Urinary bladder (tissue), 4 donors: ENCODE data around the gene SORCS2. TPM values are rescaled to one million over a fixed set of nuclear protein-coding genes. Genes with fewer than 3 reads are reported as not detected.

ENCODE experiments used
- DNase-seq: peaks from one replicate; pipeline ENCODE4 v3.0.0-alpha.2; 2015; ENCODE audit errors: extremely low spot score
- H3K27ac ChIP-seq: one replicate; pipeline ENCODE4 v1.5.1; 2013; ENCODE audit warnings: low read depth, mild to moderate bottlenecking, moderate library complexity
- H3K36me3 ChIP-seq: one replicate; pipeline ENCODE4 v1.6.1; 2013; ENCODE audit warnings: mild to moderate bottlenecking, moderate library complexity; ENCODE audit not compliant: insufficient read depth
- H3K4me1 ChIP-seq: one replicate; pipeline ENCODE4 v1.6.1; 2013; ENCODE audit warnings: mild to moderate bottlenecking, moderate library complexity; ENCODE audit not compliant: insufficient read depth
- H3K4me3 ChIP-seq: one replicate; pipeline ENCODE4 v1.5.1; 2013; ENCODE audit warnings: low read depth, low read length
- WGBS: extraction: QIAGEN DNeasy Blood & Tissue Kit; methylation state at CpG from one replicate; pipeline ENCODE4 v1.1.7; 2013; 5-methylcytosine and 5-hydroxymethylcytosine counted together
- polyA plus RNA-seq: library from polyadenylated mRNA; stranded (reverse); fragments of 200-250 nt; gene quantifications from one replicate; pipeline ENCODE4 v1.2.3, GENCODE V29; 2013
- total RNA-seq: library from RNA; depleted of rRNA; stranded (reverse); fragments of >200 nt; gene quantifications from one replicate; pipeline ENCODE4 v1.2.3, GENCODE V29; 2014
- donor health status: healthy with polysubstance abuse.
- donor health status: healthy.

SORCS2 gene
- total and polyA plus RNA-seq, 2 donors: 5.3 to 10.8 TPM

DNA sequence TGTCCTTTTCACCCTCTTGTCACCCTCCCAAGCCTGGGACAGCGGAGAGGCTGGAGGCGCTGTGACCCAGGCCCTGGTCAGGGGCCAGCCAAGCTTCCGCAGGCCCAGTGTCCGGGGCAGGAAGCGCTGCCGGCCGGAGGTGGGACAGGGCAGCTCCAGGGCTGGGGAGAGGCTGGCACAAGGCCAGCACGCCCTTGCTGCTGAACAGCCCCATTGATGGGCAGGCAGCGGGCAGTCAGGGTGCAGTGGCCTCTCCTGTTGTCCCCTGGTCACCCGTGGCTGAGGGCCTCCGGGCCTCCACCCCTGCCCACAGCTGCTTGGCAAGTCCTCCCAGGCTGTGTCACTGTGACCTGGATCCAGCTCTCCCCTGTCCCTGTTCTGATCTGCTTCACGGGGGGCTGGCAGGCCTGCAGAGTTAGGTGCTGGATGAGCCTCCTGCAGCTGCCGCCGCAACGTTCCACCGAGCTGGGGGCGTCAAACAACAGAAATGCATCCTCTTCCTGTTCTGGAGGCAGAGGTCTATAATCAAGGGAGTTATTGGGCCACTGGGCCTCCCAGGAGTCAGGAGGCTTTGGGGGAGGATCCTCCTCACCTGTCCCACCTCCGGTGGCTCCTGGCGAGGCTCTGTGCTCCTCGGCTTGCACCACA is 134.5 kb downstream of the SORCS2 start:
- DNase-seq: no peak
- no peak overlapping the region for H3K27ac ChIP-seq

GRCh38 chr4:7327341-7327885 is 135.1 kb downstream of the SORCS2 start:
- WGBS: 71% methylated on average over 17 of the region's 17 CpGs
- no peak for DNase-seq
- Histone ChIP-seq H3K4me1 (no peaks in the 10 kb centered on the region), H3K4me3 (no peak overlapping the region), H3K36me3 (no peaks in the 10 kb centered on the region), H3K27ac (no peak overlapping the region)

More for the DNA sequence above, 134.5 kb downstream of the SORCS2 start:
- H3K36me3 ChIP-seq: no peaks in the 10 kb centered on the region
- no peak overlapping the region for H3K4me3 ChIP-seq
- no peaks in the 10 kb centered on the region for H3K4me1 ChIP-seq
- 80% methylated on average over 20 of the region's 20 CpGs for WGBS

- DNase-seq: no peak
- Histone ChIP-seq H3K27ac (no peak overlapping the region), H3K4me1 (no peaks in the 10 kb centered on the region), H3K4me3 (no peak overlapping the region), H3K36me3 (no peaks in the 10 kb centered on the region)
- 90% methylated on average over 15 of the region's 15 CpGs for WGBS
Measured at GRCh38 chr4:7328162-7328912, 136.0 kb downstream of the SORCS2 start.

DNA sequence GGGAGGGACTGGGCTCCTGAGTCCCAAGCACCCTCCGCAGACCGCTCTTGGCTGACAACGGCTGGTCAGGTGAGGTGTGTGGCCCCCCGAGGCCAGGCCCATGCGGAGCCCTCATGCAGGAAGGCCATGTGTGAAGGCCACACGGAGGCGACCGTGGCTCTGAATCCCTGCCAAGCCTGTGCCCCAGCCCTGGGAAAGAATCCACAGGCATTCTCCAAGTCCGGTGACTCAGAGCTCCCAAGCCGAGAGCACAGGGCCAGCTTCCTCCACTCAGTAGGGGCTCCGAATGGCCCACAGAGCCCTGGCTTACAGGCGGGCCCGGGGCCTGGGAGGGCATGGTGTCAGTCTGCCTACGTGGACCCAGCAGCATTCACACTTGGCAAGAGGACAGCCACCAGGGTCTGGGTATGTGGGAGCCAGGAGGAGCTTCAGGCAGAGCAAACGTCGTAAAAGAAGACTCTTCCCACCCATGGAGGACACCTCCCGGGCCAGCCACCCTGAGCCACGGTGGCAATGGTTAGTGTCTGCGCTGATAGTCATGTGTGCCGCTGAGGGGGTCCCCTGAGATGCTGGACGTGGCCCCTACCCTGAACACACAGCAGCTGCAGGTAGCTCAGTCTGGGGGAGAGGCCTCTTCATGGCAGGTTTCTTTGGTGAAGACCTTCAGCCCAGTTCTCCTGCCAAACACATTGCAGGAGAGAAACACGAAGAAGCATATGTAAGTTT is 136.7 kb downstream of the SORCS2 start:
- H3K4me1 ChIP-seq: no peaks in the 10 kb centered on the region
- H3K4me3 ChIP-seq: no peak overlapping the region
- 55% methylated on average over 22 of the region's 22 CpGs for WGBS
- H3K36me3 ChIP-seq: no peaks in the 10 kb centered on the region
- no peak for DNase-seq
- no peak overlapping the region for H3K27ac ChIP-seq

- no peak overlapping the region for H3K27ac ChIP-seq
- H3K4me1 ChIP-seq: no peaks in the 10 kb centered on the region
- no peak overlapping the region for H3K4me3 ChIP-seq
- no peaks in the 10 kb centered on the region for H3K36me3 ChIP-seq
- WGBS: 96% methylated on average over 17 of the region's 17 CpGs
- DNase-seq: no peak
Measured at GRCh38 chr4:7330031-7330596, 137.8 kb downstream of the SORCS2 start.

DNA sequence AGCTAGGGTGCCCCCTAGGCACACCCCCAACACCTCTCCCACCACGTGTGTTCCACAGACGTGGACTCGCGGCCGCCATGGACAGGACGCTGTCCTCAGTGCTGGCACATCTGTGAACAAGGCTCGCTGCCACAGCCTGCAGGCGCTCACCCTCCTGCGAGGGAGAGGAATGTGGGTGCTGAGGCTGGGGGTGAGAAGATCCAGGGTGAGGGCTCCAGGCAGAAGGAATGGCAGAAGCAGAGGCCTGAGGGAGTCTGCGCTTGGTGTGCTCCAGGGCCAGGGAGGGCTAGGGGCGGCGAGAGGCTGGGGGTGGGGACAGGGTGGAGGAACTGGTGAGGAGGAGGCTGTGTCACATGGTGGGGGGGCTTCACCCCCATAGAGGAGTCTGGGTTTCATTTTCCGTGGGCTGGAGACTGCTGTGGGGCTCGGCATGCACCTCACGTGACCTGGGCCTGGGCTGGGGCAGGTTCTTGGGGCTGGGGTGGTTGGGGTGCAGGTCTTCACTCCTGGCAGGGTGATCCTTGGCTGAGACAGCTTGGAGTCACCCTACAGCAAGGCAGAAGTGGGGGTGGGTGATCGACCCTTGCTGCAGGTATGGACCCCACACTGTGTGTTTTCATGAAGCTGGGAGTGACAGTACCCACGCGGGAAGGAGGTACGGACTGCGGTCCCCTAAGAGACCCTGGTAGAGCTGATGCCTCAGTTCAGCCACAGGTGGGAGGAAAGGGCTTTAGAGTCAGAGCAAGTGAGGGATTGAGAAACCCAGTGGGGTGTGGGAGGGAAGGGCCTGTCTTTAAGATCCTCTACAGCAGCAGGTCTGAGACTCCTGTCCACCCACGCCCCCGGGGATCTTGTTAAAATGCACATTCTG is 138.7 kb downstream of the SORCS2 start:
- no peak for DNase-seq
- Histone ChIP-seq H3K36me3 (no peaks in the 10 kb centered on the region), H3K4me3 (no peak overlapping the region), H3K4me1 (no peaks in the 10 kb centered on the region), H3K27ac (no peak overlapping the region)
- WGBS: 94% methylated on average over 22 of the region's 22 CpGs

- H3K4me3 ChIP-seq: no peak overlapping the region
- no peak overlapping the region for H3K27ac ChIP-seq
- no peak for DNase-seq
- H3K4me1 ChIP-seq: no peaks in the 10 kb centered on the region
- H3K36me3 ChIP-seq: no peaks in the 10 kb centered on the region
- 90% methylated on average over 11 of the region's 11 CpGs for WGBS
Measured at GRCh38 chr4:7331682-7332000, 139.3 kb downstream of the SORCS2 start.

GRCh38 chr4:7332216-7333023 is 140.1 kb downstream of the SORCS2 start:
- H3K36me3 ChIP-seq: no peaks in the 10 kb centered on the region
- no peak for DNase-seq
- no peak overlapping the region for H3K27ac ChIP-seq
- WGBS: 60% methylated on average over 15 of the region's 15 CpGs
- no peaks in the 10 kb centered on the region for H3K4me1 ChIP-seq
- no peak overlapping the region for H3K4me3 ChIP-seq

- H3K36me3 ChIP-seq: no peaks in the 10 kb centered on the region
- no peaks in the 10 kb centered on the region for H3K4me1 ChIP-seq
- DNase-seq: no peak
- no peak overlapping the region for H3K4me3 ChIP-seq
- no peak overlapping the region for H3K27ac ChIP-seq
- 83% methylated on average over 16 of the region's 16 CpGs for WGBS
Measured at GRCh38 chr4:7333024-7333780, 140.9 kb downstream of the SORCS2 start.

DNA sequence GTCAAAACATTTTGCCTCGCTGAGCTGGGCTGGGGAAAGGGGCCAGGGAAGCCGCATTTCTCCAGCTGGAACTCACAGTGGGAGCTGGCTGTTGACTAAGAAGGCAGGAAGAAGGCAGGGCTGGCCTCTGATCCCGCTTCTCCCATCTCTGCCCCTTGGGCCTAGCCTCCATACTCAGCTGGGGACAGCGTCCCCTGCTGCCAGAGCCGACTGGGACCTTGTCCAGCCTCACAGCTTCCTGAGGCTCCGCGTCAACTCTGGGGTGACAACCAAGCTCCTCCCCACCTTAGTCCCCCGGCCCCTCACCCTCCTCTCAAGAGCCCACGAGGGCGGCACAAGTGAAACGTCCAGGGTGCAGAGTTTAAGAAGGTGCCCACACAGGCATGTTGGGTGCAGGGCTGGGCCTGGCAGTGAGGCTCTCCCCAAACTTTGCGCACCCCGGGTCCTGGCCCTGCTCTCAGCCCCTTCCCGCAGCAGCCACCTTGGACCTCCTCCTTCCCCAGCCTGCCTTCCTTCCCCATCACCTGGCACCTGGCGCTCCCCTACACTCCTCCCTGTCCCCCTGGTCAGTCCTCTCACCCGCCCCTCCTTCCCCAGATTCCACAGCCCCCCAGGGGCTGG is 141.6 kb downstream of the SORCS2 start:
- 84% methylated on average over 16 of the region's 16 CpGs for WGBS
- Histone ChIP-seq H3K4me3 (no peak overlapping the region), H3K27ac (no peak overlapping the region), H3K4me1 (no peaks in the 10 kb centered on the region), H3K36me3 (no peaks in the 10 kb centered on the region)
- no peak for DNase-seq

GRCh38 chr4:7334521-7335275 is 142.4 kb downstream of the SORCS2 start:
- WGBS: 82% methylated on average over 17 of the region's 17 CpGs
- H3K27ac ChIP-seq: no peak overlapping the region
- H3K4me1 ChIP-seq: no peaks in the 10 kb centered on the region
- H3K4me3 ChIP-seq: no peak overlapping the region
- DNase-seq: no peak
- H3K36me3 ChIP-seq: no peaks in the 10 kb centered on the region
